K562 (cell line): ENCODE measurements around the gene ALK. TPM values are rescaled to one million over a fixed set of nuclear protein-coding genes. Genes with fewer than 3 reads are reported as not detected.

Experiments
- ATAC-seq: fragments of 200-7000 bp; cut with Tn5 transposase; 3 replicates; pipeline ENCODE4 v1.9.1; 2020; ENCODE audit warnings: moderate library complexity
- BruUV-seq: library from RNA; stranded (reverse); fragments of 400-500 nt; replicated peaks from 2 replicates; lab custom pipeline; 2021; lab: Mats Ljungman, UMichigan
- CTCF ChIA-PET: fragments of 300-600 bp; formaldehyde crosslinking; extraction: SDS; loops from one replicate; lab custom pipeline; 2021; ENCODE audit warnings: low intra/inter-chr PET ratio; lab: Yijun Ruan, JAX
- POLR2A ChIA-PET: fragments of 300-600, 350-650 bp; sonication (Branson Sonifier 250); formaldehyde crosslinking; extraction: SDS; loops from one replicate; lab custom pipeline; 2021; ENCODE audit warnings: antibody characterized with exemption, inconsistent platforms; lab: Yijun Ruan, JAX
- DNase-seq, 4 experiments: peaks; one replicate each; pipeline versions ENCODE4 v3.0.0 to v3.0.0-alpha.2; 2011 to 2018; ENCODE audit warnings: low spot score in 3 of 4, mixed read lengths in 3 of 4; ENCODE audit errors: extremely low read depth in 1 of 4
- FAIRE-seq: peaks from 2 replicates; lab custom pipeline; 2011; peaks lifted over from hg19 to GRCh38; lab: Jason Lieb, UNC
- H2AFZ ChIP-seq: 2 replicates; pipeline ENCODE4 v1.6.0; 2011; ENCODE audit warnings: low read depth, low read length, control low read depth, inconsistent platforms
- H3K27ac ChIP-seq: fragments of 200-600 bp; 3 replicates; pipeline ENCODE4 v1.8.0; 2011; ENCODE audit warnings: low read depth, mild to moderate bottlenecking, control low read depth, inconsistent platforms, low read length, moderate library complexity, mixed read lengths; ENCODE audit errors: extremely low read depth
- H3K27me3 ChIP-seq, 2 experiments: fragments of 300-600 bp in 1 of 2; 2 replicates in 1 of 2; 3 replicates in 1 of 2; pipeline versions ENCODE4 v1.6.0 to v1.8.0; 2011; ENCODE audit warnings: inconsistent platforms in 2 of 2, low read length in 2 of 2, mild to moderate bottlenecking in 1 of 2, mixed read lengths in 1 of 2, moderate library complexity in 1 of 2; ENCODE audit not compliant: control insufficient read depth in 2 of 2, insufficient read depth in 2 of 2
- H3K36me3 ChIP-seq: fragments of 300-600 bp; 3 replicates; pipeline ENCODE4 v1.8.0; 2011; ENCODE audit warnings: mild to moderate bottlenecking, low read length, inconsistent platforms; ENCODE audit not compliant: control insufficient read depth, insufficient read depth
- H3K4me1 ChIP-seq, 2 experiments: fragments of 200-600 bp in 1 of 2; replicated peaks in 1 of 2; 2 replicates in 1 of 2; 3 replicates in 1 of 2; pipeline versions ENCODE4 v1.5.1 to v1.8.0; 2011; ENCODE audit warnings: inconsistent platforms in 2 of 2, low read length in 2 of 2, mild to moderate bottlenecking in 1 of 2, mixed read lengths in 1 of 2, moderate library complexity in 1 of 2; ENCODE audit not compliant: control insufficient read depth in 2 of 2, insufficient read depth in 2 of 2
- H3K4me2 ChIP-seq: 2 replicates; pipeline ENCODE4 v1.6.1; 2011; ENCODE audit warnings: low read length, control low read depth, inconsistent platforms, mixed read lengths; ENCODE audit not compliant: insufficient read depth
- H3K4me3 ChIP-seq: fragments of 200-600 bp; sonication (generic), shearing (Covaris generic); 2 replicates; pipeline ENCODE4 v1.5.1; 2016; ENCODE audit warnings: control low read depth, inconsistent platforms
- H3K79me2 ChIP-seq: fragments of 200-600 bp; 3 replicates; pipeline ENCODE4 v1.8.0; 2011; ENCODE audit warnings: low read length, inconsistent platforms; ENCODE audit not compliant: control insufficient read depth, insufficient read depth
- H3K9ac ChIP-seq, 2 experiments: 2 replicates each; pipeline versions ENCODE4 v1.6.0 to v1.6.1; 2011; ENCODE audit warnings: low read depth in 2 of 2, low read length in 2 of 2, control low read depth in 1 of 2, inconsistent platforms in 1 of 2, mild to moderate bottlenecking in 1 of 2, mixed read lengths in 1 of 2; ENCODE audit not compliant: insufficient read depth in 1 of 2
- H3K9me1 ChIP-seq: one replicate; pipeline ENCODE4 v1.6.0; 2011; ENCODE audit warnings: inconsistent platforms, mild to moderate bottlenecking, low read length, moderate library complexity; ENCODE audit not compliant: control insufficient read depth, insufficient read depth
- H3K9me3 ChIP-seq: replicated peaks from 2 replicates; pipeline ENCODE4 v1.5.1; 2011; ENCODE audit warnings: low read depth, low read length, inconsistent platforms; ENCODE audit not compliant: control insufficient read depth, insufficient read depth
- H4K20me1 ChIP-seq: replicated peaks from 2 replicates; pipeline ENCODE4 v1.6.1; 2011; ENCODE audit warnings: low read length, inconsistent platforms, mixed read lengths; ENCODE audit not compliant: control insufficient read depth, insufficient read depth
- EWSR1 ChIP-seq: fragments of 450-650 bp; IDR thresholded peaks from 2 replicates; pipeline ENCODE4 v1.6.1; 2018; ENCODE audit warnings: borderline replicate concordance, mild to moderate bottlenecking, low read depth, moderate library complexity; ENCODE audit not compliant: partially characterized antibody
- FOXP4 ChIP-seq: sonication (generic); formaldehyde crosslinking; IDR thresholded peaks from 2 replicates; pipeline ENCODE4 v1.8.0; 2022; ENCODE audit warnings: mild to moderate bottlenecking, missing genetic modification reagents, borderline replicate concordance
- TCFL5 ChIP-seq: fragments of 250-450 bp; sonication (Bioruptor Pico); conservative IDR thresholded peaks from 2 replicates; pipeline ENCODE4 v1.6.1; 2021; ENCODE audit warnings: mild to moderate bottlenecking, moderate library complexity, matching md5 sums
- ZNF316 ChIP-seq: fragments of 450-650 bp; IDR thresholded peaks from 2 replicates; pipeline ENCODE4 v1.6.1; 2016
- ZNF449 ChIP-seq: fragments of 250-450 bp; sonication (Bioruptor Pico); IDR thresholded peaks from 2 replicates; pipeline ENCODE4 v1.8.0; 2022; ENCODE audit warnings: moderate library complexity, mild to moderate bottlenecking, inconsistent platforms
- WGBS: fragments of 100-300 bp; shearing (Covaris generic); methylation state at CpG from one replicate; pipeline ENCODE4 v1.1.6; 2016; ENCODE audit warnings: low coverage, mixed read lengths; ENCODE audit not compliant: insufficient coverage; ENCODE audit errors: missing lambda C conversion rate; 5-methylcytosine and 5-hydroxymethylcytosine counted together
- in situ Hi-C: fragments of 300-500 bp; cut with MboI; formaldehyde crosslinking; loops from 4 replicates; pipeline ENCODE4 v1.15.0; 2018; ENCODE audit warnings: inconsistent platforms, mixed read lengths
- intact Hi-C: fragments of 100-400 bp; cut with micrococcal nuclease; formaldehyde crosslinking; loops from 2 replicates; pipeline ENCODE4 v1.14.2; 2022
- polyA plus RNA-seq, 8 experiments: library from polyadenylated mRNA; depleted of rRNA in 4 of 8; stranded (reverse) in 5 of 8; unstranded in 3 of 8; fragments of >200 nt; fragmentation: Nextera tagmentation in 2 of 8; fragmentation: Illumina TruSeq in 1 of 8; extraction: Ambion mirVana in 2 of 8; extraction: Trizol in 1 of 8; gene quantifications; 2 replicates each; pipeline versions ENCODE4 v1.2.1 to v1.2.3, GENCODE V29; 2011 to 2014; ENCODE audit warnings: inconsistent platforms in 1 of 8, missing spikeins in 1 of 8
- total RNA-seq, 7 experiments: library from RNA; depleted of rRNA in 6 of 7; stranded (reverse); fragments of >200 nt in 6 of 7; fragmentation: Illumina TruSeq in 2 of 7; extraction: Trizol in 2 of 7; gene quantifications; 2 replicates each; pipeline versions ENCODE4 v1.2.1 to v1.2.3, GENCODE V29; 2011 to 2021; ENCODE audit warnings: low replicate concordance in 1 of 7

Gene ALK
- total and polyA plus RNA-seq, 9 of the 15 experiments (the other 6 are each of a cell fraction or from before 2014, with no cell fraction given): not detected

DNA sequence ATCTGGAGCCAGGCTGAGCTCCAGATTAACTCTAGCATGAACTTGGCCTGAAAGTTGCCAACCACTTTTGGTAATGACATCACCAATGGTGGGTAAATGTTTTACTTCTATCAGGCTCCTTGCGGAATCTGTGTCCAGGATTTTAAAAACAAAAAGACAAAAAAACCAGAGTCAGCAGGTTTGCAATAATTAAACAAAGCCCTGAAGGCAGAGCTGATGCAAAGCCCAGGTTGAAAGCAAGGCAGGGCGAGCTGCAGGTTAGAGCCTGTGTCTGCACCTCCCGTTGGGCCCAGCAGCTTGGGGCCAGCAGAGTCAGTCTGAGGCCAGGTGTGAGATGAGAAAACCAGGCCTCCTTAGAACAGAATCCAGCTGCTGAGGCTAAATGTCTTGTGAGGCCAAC, 29.1 kb upstream of the ALK start:
- CTCF ChIA-PET: no interaction called here
- DNase-seq (no peak), ATAC-seq (no peak), FAIRE-seq (no peak)
- H3K9ac ChIP-seq: no peak overlapping the region
- TF ChIP-seq FOXP4 (CRISPR knock-in tag) (no peak), ZNF449 (CRISPR knock-in tag) (no peak), EWSR1 (no peak), ZNF316 (peak; percentile 38; the same call in 1 of the 2 replicates), TCFL5 (no peak)
- POLR2A ChIA-PET: no interaction called here
- no peaks in the 10 kb centered on the region for H3K36me3 ChIP-seq
- no peak overlapping the region for H3K4me3 ChIP-seq
- H3K27me3 ChIP-seq: no peaks in the 10 kb centered on the region
- in situ Hi-C loops (no loop called here), intact Hi-C loops (no loop called here)
- no TSS peak for BruUV-seq
- H4K20me1 ChIP-seq: no peaks in the 10 kb centered on the region
- H3K4me1 ChIP-seq: no peaks in the 10 kb centered on the region
- H3K9me1 ChIP-seq: no peaks in the 10 kb centered on the region
- whole genome bisulfite sequencing: 0% methylated on average over 3 of the region's 3 CpGs
- H3K79me2 ChIP-seq: no peaks in the 10 kb centered on the region
- H3K9me3 ChIP-seq: no peaks in the 10 kb centered on the region
- H2AFZ ChIP-seq: no peak overlapping the region
- no peak overlapping the region for H3K4me2 ChIP-seq
- H3K27ac ChIP-seq: no peak overlapping the region
